Activated naive CD4-positive, alpha-beta T cell treated with Interleukin-2 at 50 U/mL for 16 hours (primary cell): ENCODE results near the gene COX17.

ENCODE experiments used
- DNase-seq: peaks from one replicate; pipeline ENCODE4 v3.0.0-alpha.2; 2020

COX17 gene

DNA sequence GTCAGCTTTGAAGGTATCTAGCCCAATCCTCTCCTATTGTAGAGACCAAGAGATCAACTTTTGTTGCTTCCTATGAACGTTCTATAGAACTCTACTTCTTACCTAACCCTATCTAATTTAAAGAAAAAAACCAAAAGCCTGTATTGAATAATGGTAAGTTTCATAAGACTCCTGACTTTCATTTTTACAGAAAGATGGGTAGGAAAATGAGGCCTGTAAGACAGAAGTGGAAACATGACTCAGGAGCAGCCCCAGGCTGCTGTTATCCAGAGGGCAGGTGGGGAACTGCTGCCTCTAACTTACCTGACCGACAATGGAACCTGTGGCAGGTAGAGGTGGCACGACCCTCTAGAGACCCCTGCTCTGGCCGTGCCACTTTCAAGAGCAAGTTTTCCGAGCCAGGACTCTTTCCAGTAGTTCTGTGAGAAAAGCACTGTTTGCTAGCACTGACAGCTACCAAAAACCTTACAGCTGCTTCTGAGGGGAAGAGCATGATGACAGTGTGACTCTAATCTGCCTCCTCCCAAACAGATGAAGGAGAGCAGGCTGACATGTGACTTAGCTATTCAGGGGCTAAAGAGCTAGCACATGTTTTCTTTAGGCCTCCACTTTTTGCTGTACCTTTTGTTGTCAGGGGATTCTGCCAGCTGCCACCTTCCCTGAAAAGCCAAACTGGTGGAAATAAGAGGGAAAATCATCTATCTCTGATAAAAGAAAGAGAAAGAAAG, 34.3 kb downstream of the COX17 start:
- peak; percentile 17 for DNase-seq

- no peak for DNase-seq
Measured at GRCh38 chr3:119641416-119641815, 35.8 kb downstream of the COX17 start.

- peak; percentile 8 for DNase-seq
Measured at GRCh38 chr3:119639494-119640350, 37.5 kb downstream of the COX17 start.

- no peak for DNase-seq
Measured at GRCh38 chr3:119637679-119638477, 39.3 kb downstream of the COX17 start.

GRCh38 chr3:119636891-119637611, 40.2 kb downstream of the COX17 start:
- DNase-seq = no peak

- DNase-seq = no peak
Measured at GRCh38 chr3:119636249-119636648, 41.0 kb downstream of the COX17 start.

GRCh38 chr3:119635719-119636118, 41.5 kb downstream of the COX17 start:
- no peak for DNase-seq

GRCh38 chr3:119632829-119633228, 44.4 kb downstream of the COX17 start:
- DNase-seq = no peak

GRCh38 chr3:119632216-119632615, 45.0 kb downstream of the COX17 start:
- no peak for DNase-seq

- no peak for DNase-seq
Measured at GRCh38 chr3:119631516-119631915, 45.7 kb downstream of the COX17 start.

DNA sequence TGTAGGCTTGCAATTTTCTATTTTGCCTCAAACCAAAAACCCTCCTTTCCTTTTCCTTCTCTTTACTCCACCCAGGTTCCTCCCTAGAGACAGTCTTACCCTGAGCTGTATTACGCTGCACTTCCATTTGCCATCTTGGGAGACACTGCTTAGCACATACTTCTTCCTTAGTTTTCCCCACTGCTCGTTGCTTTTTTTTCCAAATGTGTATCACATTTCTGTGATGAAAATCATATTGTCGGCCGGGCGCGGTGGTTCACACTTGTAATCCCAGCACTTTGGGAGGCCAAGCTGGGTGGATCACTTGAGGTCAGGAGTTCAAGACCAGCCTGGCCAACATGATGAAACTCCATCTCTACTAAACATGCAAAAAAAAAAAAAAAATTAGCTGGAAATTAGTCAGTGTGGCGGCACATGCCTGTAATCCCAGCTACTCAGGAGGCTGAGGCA, 46.3 kb downstream of the COX17 start:
- no peak for DNase-seq

- no peak for DNase-seq
Measured at GRCh38 chr3:119630128-119630879, 46.9 kb downstream of the COX17 start.

GRCh38 chr3:119628816-119629445, 48.3 kb downstream of the COX17 start:
- no peak for DNase-seq

DNA sequence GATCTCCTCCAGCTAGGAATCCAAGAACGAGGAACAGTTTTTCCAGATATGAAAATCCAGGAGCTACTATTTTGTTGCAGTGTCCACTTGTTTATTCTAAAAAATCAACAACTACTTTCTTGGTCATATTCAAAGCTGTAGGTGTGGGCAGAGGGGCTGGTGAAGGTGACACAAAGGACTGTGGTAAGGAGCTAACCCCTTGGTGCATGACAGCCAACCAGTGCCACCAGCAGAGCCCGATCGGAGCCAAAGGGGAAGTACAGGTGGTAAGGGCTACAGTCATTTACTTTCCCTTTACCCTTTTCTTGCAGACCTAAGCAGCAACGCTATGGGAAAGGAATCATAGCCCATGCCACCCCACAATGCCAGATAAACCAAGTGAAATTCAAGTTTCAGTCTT, 48.8 kb downstream of the COX17 start:
- peak; percentile 58 for DNase-seq

- peak; percentile 32 for DNase-seq
Measured at GRCh38 chr3:119627461-119627860, 49.7 kb downstream of the COX17 start.

DNA sequence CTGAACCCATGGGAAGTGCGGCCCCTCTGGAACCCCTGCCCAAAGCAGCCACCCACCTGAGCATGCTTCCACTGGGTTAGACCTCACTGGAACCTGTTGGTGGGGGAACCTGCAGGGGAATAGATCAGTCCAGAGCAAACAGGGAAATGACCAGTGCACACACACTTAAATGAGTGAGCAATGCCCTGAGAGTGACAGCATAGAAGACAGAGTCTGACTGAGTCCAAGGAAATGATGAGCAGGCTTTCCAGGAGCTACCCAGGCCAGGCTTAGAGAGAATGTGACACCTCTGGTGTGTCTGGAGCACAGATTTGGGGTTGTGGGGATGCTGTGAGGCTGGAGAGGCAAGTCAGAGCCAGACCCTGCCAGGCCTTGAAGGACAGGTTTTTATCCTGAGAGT, 51.0 kb downstream of the COX17 start:
- no peak for DNase-seq

GRCh38 chr3:119625451-119626153, 51.6 kb downstream of the COX17 start:
- no peak for DNase-seq

- no peak for DNase-seq
Measured at GRCh38 chr3:119624002-119624720, 53.0 kb downstream of the COX17 start.

- no peak for DNase-seq
Measured at GRCh38 chr3:119620899-119621298, 56.3 kb downstream of the COX17 start.
